Endothelial cell of umbilical vein (primary cell): Measurements from ENCODE around the gene TMCC3. TPM values are rescaled to one million over a fixed set of nuclear protein-coding genes. Genes with fewer than 3 reads are reported as not detected.
A peak's percentile ranks its signal among the peaks of the same experiment; 100 is the strongest.

Source experiments
- BruUV-seq: library from RNA; stranded (reverse); fragments of 400-500 nt; replicated peaks from 2 replicates; lab custom pipeline; 2021; lab: Mats Ljungman, UMichigan
- CTCF ChIA-PET: fragments of 300-600, 350-600 bp; sonication (Branson Sonifier 250); formaldehyde crosslinking; loops from one replicate; lab custom pipeline; 2021; ENCODE audit warnings: antibody characterized with exemption, inconsistent platforms; lab: Charles Lee
- POLR2A ChIA-PET: fragments of 300-600, 350-600 bp; sonication (Branson Sonifier 250); formaldehyde crosslinking; loops from one replicate; lab custom pipeline; 2021; ENCODE audit warnings: antibody characterized with exemption, inconsistent platforms; lab: Charles Lee
- DNase-seq: peaks from one replicate; pipeline ENCODE4 v3.0.0-alpha.2; 2011; ENCODE audit warnings: low read depth, low spot score
- FAIRE-seq: peaks from 2 replicates; lab custom pipeline; 2011; peaks lifted over from hg19 to GRCh38; lab: Jason Lieb, UNC
- H2AFZ ChIP-seq: 2 replicates; pipeline ENCODE4 v1.6.0; 2012; ENCODE audit warnings: low read depth, low read length, control low read depth, inconsistent platforms
- H3K27ac ChIP-seq: 2 replicates; pipeline ENCODE4 v1.5.1; 2011; ENCODE audit warnings: low read depth, mild to moderate bottlenecking, control low read depth, low read length, moderate library complexity; ENCODE audit not compliant: insufficient read depth
- H3K27me3 ChIP-seq, 2 experiments: 2 replicates each; pipeline versions ENCODE4 v1.6.0 to v1.6.1; 2011; ENCODE audit warnings: low read length in 2 of 2, mixed read lengths in 1 of 2; ENCODE audit not compliant: control insufficient read depth in 2 of 2, insufficient read depth in 2 of 2
- H3K36me3 ChIP-seq, 2 experiments: 2 replicates in 1 of 2; 3 replicates in 1 of 2; pipeline ENCODE4 v1.5.1; 2011; ENCODE audit warnings: low read length in 2 of 2, mild to moderate bottlenecking in 1 of 2, moderate library complexity in 1 of 2; ENCODE audit not compliant: control insufficient read depth in 2 of 2, insufficient read depth in 2 of 2; ENCODE audit errors: extremely low read depth in 1 of 2
- H3K4me1 ChIP-seq: 3 replicates; pipeline ENCODE4 v1.5.1; 2011; ENCODE audit warnings: mild to moderate bottlenecking, low read length; ENCODE audit not compliant: control insufficient read depth, insufficient read depth; ENCODE audit errors: extremely low read depth
- H3K4me2 ChIP-seq: 2 replicates; pipeline ENCODE4 v1.6.1; 2011; ENCODE audit warnings: low read length, control low read depth, mixed read lengths; ENCODE audit not compliant: insufficient read depth
- H3K4me3 ChIP-seq, 3 experiments: fragments of 200-600 bp in 1 of 3; sonication (generic), shearing (Covaris generic) in 1 of 3; replicated peaks in 1 of 3; 2 replicates each; pipeline ENCODE4 v1.5.1; 2011 to 2016; ENCODE audit warnings: control low read depth in 3 of 3, low read length in 3 of 3, mild to moderate bottlenecking in 2 of 3, inconsistent platforms in 1 of 3, low read depth in 1 of 3, moderate library complexity in 1 of 3; ENCODE audit not compliant: insufficient read depth in 1 of 3
- H3K79me2 ChIP-seq: 2 replicates; pipeline ENCODE4 v1.6.0; 2012; ENCODE audit warnings: low read length, inconsistent platforms; ENCODE audit not compliant: control insufficient read depth, insufficient read depth
- H3K9ac ChIP-seq: replicated peaks from 2 replicates; pipeline ENCODE3; 2011; ENCODE audit warnings: low read length, control low read depth; ENCODE audit not compliant: insufficient read depth; ENCODE audit errors: extremely low read depth
- H3K9me1 ChIP-seq: replicated peaks from 3 replicates; pipeline ENCODE4 v1.6.0; 2011; ENCODE audit warnings: mild to moderate bottlenecking, low read length; ENCODE audit not compliant: control insufficient read depth, insufficient read depth; ENCODE audit errors: extremely low read depth
- H3K9me3 ChIP-seq: replicated peaks from 2 replicates; pipeline ENCODE4 v1.5.1; 2012; ENCODE audit warnings: low read length, inconsistent platforms; ENCODE audit not compliant: control insufficient read depth, insufficient read depth
- H4K20me1 ChIP-seq: replicated peaks from 2 replicates; pipeline ENCODE3; 2011; ENCODE audit warnings: mild to moderate bottlenecking, low read length; ENCODE audit not compliant: control insufficient read depth, insufficient read depth; ENCODE audit errors: extremely low read depth
- CTCF ChIP-seq, 2 donors: IDR thresholded peaks; 1 replicate in 1 of 2; 2 replicates in 1 of 2; pipeline ENCODE4 v1.5.1; 2011; ENCODE audit warnings: low read length in 2 of 2, mild to moderate bottlenecking in 2 of 2, moderate library complexity in 2 of 2, control low read depth in 1 of 2, inconsistent platforms in 1 of 2, low read depth in 1 of 2; ENCODE audit not compliant: insufficient read depth in 1 of 2; ENCODE audit errors: extremely low read depth in 1 of 2
- EZH2 ChIP-seq: IDR thresholded peaks from 2 replicates; pipeline ENCODE4 v1.6.1; 2012; ENCODE audit warnings: borderline replicate concordance, low read depth, mild to moderate bottlenecking, moderate library complexity, low read length, inconsistent platforms; ENCODE audit not compliant: severe bottlenecking
- FOS ChIP-seq: IDR thresholded peaks from 2 replicates; pipeline ENCODE4 v1.6.1; 2011; ENCODE audit warnings: mild to moderate bottlenecking, low read length, moderate library complexity, borderline replicate concordance; ENCODE audit not compliant: insufficient read depth
- GATA2 ChIP-seq: IDR thresholded peaks from 2 replicates; pipeline ENCODE4 v1.7.0; 2011; ENCODE audit warnings: low read depth, mild to moderate bottlenecking, moderate library complexity, mixed read lengths, low read length; ENCODE audit not compliant: insufficient read length, insufficient read depth
- JUN ChIP-seq: IDR thresholded peaks from 2 replicates; pipeline ENCODE4 v1.6.1; 2011; ENCODE audit warnings: borderline replicate concordance, low read depth; ENCODE audit not compliant: insufficient read length, insufficient read depth
- MAX ChIP-seq: IDR thresholded peaks from 2 replicates; pipeline ENCODE4 v1.6.1; 2011; ENCODE audit not compliant: insufficient read depth, insufficient read length
- MYC ChIP-seq: IDR thresholded peaks from one replicate; pipeline ENCODE4 v1.6.1; 2011; ENCODE audit warnings: mild to moderate bottlenecking, low read depth, low read length
- POLR2A ChIP-seq: IDR thresholded peaks from 2 replicates; pipeline ENCODE4 v1.6.1; 2012; ENCODE audit warnings: low read depth, mild to moderate bottlenecking, control low read depth, low read length
- POLR2AphosphoS5 ChIP-seq: IDR thresholded peaks from 2 replicates; pipeline ENCODE4 v1.6.1; 2012; ENCODE audit warnings: low read depth, mild to moderate bottlenecking, control low read depth, low read length, moderate library complexity; ENCODE audit not compliant: insufficient read depth
- dilution Hi-C: fragments of 300-500 bp; cut with MboI; formaldehyde crosslinking; loops from one replicate; pipeline ENCODE4 v1.15.0; 2019; ENCODE audit warnings: low sequenced_read_pairs; ENCODE audit not compliant: extremely low pct_ligation_motif_present
- intact Hi-C: fragments of 100-400 bp; cut with micrococcal nuclease; formaldehyde crosslinking; loops from one replicate; pipeline ENCODE4 v1.10.0; 2022
- polyA plus RNA-seq, 4 experiments: library from polyadenylated mRNA; depleted of rRNA in 3 of 4; stranded (reverse) in 3 of 4; unstranded in 1 of 4; fragments of >200 nt; gene quantifications; 2 replicates each; pipeline versions ENCODE4 v1.2.1 to v1.2.3, GENCODE V29; 2011 to 2012; ENCODE audit warnings: missing spikeins in 1 of 4
- total RNA-seq: library from RNA; stranded (reverse); gene quantifications from 2 replicates; pipeline ENCODE4 v1.2.3, GENCODE V29; 2021

The TMCC3 gene
- total and polyA plus RNA-seq, 2 donors (not counting 3 experiments of a cell fraction or from before 2014, with no cell fraction given) = 13.5 to 30.4 TPM

GRCh38 chr12:94560431-94561221, 89.7 kb downstream of the TMCC3 start:
- dilution Hi-C loops = no loop called here
- DNase-seq (peak; percentile 44), FAIRE-seq (no peak)
- TF ChIP-seq FOS (no peak), EZH2 (no peak), MAX (no peak)
- Histone ChIP-seq H3K27ac (no peak overlapping the region), H3K9me1 (no peaks in the 10 kb centered on the region), H3K27me3 (no peaks in the 10 kb centered on the region), H4K20me1 (no peaks in the 10 kb centered on the region), H3K4me3 (no peak overlapping the region), H3K36me3 (no peaks in the 10 kb centered on the region), H2AFZ (peak overlapping the region; percentile 37), H3K4me2 (no peak overlapping the region), H3K4me1 (peaks cover 11% of the 10 kb centered on the region), H3K9me3 (no peaks in the 10 kb centered on the region), H3K9ac (no peak overlapping the region), H3K79me2 (no peaks in the 10 kb centered on the region)
- intact Hi-C loops = no loop called here
- ChIA-PET POLR2A (no interaction called here), CTCF (interaction anchor here (1.0 to 1.9 kb wide), 6 partner anchors 9 to 203 kb away, joined by 3 to 7 read pairs (median 4); no protein-coding TSS in a partner anchor)
- BruUV-seq = no TSS peak

GRCh38 chr12:94558612-94559011, 91.7 kb downstream of the TMCC3 start:
- H3K9me3 ChIP-seq = no peaks in the 10 kb centered on the region
- no peak for FAIRE-seq
- H3K36me3 ChIP-seq = no peaks in the 10 kb centered on the region
- ChIA-PET POLR2A (no interaction called here), CTCF (no interaction called here)
- no peak overlapping the region for H3K27ac ChIP-seq
- no peak overlapping the region for H3K9ac ChIP-seq
- H3K79me2 ChIP-seq = no peaks in the 10 kb centered on the region
- no peaks in the 10 kb centered on the region for H3K27me3 ChIP-seq
- H4K20me1 ChIP-seq = no peaks in the 10 kb centered on the region
- H3K4me3 ChIP-seq = no peak overlapping the region
- no peaks in the 10 kb centered on the region for H3K9me1 ChIP-seq
- no peak overlapping the region for H2AFZ ChIP-seq
- intact Hi-C loops (no loop called here), dilution Hi-C loops (no loop called here)
- no peak overlapping the region for H3K4me2 ChIP-seq
- DNase-seq = no peak
- peaks cover 11% of the 10 kb centered on the region for H3K4me1 ChIP-seq
- BruUV-seq = no TSS peak
- no peak for TF ChIP-seq POLR2AphosphoS5
- TF ChIP-seq CTCF (IDR thresholded peaks at IDR 0.05; ENCODE audit: extremely low read depth in 1 of 2, insufficient read depth in 1 of 2, low read depth in 1 of 2, low read length in 2 of 2) = no peak
- TF ChIP-seq FOS = no peak
- no peak for TF ChIP-seq EZH2
- no peak for TF ChIP-seq JUN
- no peak for TF ChIP-seq MAX
- no peak for TF ChIP-seq POLR2A
- no peak for TF ChIP-seq MYC
- TF ChIP-seq GATA2 = no peak
